CD4-positive, alpha-beta T cell treated with Interleukin-1 beta for 1 hour (primary cell): ENCODE results near the gene CHMP6.

Experiments
- DNase-seq, 2 donors: peaks; one replicate each; pipeline ENCODE4 v3.0.0-alpha.2; 2020 to 2022

Gene CHMP6

DNA sequence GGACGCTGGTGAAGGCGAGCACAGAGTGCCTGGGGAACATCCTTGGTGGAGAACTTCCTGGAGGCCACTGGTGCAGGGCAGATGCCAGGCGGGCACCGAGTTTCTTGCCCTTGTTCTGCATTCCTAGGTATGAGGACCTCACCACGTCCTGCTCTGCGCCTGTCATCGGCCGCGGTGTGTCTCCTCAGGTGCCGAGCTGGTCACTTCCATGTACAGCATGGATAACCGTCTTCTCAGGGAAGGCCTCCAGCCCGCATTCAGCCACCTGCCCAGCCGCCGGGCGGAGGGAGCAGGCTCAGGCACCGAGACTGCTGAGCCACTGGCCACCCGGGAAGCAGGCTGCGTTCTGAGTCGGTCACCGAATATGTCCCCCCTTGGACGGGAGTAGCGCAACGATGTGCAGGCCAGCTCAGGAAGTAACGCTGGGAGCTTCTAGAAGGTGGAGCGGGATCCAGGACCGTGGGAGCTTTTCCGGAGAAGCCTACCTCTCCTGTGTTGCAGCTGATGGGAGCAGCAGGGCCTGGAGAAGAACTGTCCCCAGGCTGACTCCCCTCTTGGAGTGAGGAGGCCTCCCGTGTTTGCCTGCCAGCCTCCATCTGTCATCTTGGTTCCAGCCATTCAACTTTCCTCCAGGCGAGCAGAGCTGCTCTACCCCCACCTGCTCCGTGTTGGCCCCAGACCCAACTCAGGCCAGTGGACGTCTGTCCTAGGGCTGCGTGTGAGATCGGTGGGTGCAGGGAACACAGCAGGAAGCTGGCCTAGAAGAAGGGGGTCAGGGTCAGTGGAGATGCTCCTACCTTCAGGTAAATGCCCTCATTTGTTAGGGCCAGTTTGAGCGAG is 41.2 kb downstream of the CHMP6 start:
- no peak for DNase-seq

DNA sequence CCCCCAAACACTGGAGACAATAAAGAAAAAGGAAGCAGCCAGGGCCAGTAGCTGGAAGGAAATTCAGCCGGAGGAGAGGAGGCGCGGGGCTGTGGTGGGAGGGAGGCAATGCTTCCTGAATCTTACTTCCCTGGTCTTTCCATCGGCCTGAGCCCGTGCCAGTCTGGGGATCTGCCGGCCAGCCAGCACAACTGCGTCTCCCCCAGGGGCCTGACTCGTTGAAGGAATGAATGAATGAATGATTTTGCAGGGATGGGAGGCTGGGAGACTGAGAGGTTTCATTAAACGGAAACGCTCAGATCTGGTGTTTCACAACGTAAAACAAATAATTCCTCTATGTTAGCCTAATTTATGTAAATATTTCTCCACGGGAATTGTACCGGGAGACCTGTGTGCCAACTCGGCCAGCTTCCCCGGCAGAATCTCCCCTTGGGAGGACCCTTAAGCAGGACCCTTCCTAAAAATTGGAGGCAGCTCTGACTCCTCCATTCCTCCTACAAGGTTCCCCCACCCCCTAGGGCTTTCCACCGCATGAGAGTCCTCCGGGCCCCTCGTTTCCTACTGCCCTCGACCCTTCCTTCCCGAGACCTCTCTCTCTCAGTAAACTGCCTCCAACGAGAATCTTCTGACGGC is 42.0 kb downstream of the CHMP6 start:
- DNase-seq, result no peak

DNA sequence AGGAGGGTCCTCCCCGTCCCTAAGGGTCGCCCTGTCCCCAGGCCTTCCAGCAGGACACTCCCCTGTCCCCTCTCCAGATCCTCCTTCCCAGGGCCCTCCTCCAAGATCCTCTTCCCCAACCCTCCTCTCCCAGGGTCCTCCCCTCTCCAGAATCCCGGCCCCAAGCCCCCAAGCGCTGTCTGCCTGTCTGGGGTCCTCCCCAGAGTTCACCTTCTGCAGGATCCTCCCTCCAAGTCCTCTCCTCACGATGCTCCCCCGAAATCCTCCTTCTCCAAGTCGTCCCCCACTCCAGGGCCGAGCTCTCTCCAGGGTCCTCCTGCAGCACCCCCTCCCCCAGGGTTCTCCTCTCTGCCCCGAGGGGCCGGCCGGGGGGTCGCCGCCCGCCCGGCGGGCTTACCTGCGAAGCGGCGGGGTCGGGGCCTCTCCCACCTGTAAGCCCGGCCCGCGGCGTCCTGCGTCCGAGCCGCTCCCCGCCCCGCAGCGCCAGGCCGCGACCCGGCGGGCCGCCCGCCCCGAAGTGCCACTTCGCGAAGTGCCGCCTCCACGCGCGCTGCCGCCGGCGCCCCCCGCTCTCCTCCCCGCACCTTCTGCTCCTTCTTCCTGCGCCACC is 42.6 kb downstream of the CHMP6 start:
- DNase-seq, result no peak

DNA sequence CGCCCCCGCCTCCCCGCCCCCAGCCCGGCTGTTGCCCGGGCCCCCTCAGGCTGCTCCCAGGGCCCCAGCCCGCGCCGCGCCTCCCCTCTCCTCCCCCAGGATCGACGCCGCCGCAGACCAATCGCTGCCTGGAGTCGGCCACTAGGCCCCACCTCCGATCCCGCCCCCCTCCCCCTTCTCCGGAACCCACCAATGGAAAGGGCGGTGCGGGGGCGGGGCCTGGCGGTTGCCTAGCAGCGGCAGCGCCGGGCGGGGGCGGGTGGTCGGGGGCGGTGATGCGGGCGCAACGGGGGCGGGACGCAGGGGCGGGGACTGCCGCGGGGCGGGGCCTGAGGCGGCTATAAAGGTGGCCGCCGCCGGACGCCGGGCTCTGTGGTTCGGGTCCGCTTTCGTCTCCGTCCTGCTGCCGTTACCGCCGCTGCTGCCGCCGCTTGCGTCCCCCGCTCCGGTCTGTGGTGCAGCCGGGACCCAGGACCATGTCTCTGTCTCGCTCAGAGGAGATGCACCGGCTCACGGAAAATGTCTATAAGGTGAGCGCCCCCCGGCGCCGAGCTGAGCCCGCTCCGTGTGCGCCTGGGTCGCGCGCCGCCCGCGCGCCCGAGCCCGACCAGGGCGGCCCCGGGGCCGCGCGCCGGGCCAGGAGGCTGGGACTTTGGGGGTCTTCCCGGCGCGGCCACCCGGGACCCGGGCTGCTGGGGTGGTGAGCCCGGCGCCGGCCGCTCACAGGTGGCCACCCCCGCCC is 43.3 kb downstream of the CHMP6 start, which contains the start of gene BAIAP2:
Gene BAIAP2 (plus strand): TSS at position 373 of the 742 bp plus-strand sequence. CDS start 104 bp downstream, at position 477.
- DNase-seq, result peak; percentile 95 to 96

DNA sequence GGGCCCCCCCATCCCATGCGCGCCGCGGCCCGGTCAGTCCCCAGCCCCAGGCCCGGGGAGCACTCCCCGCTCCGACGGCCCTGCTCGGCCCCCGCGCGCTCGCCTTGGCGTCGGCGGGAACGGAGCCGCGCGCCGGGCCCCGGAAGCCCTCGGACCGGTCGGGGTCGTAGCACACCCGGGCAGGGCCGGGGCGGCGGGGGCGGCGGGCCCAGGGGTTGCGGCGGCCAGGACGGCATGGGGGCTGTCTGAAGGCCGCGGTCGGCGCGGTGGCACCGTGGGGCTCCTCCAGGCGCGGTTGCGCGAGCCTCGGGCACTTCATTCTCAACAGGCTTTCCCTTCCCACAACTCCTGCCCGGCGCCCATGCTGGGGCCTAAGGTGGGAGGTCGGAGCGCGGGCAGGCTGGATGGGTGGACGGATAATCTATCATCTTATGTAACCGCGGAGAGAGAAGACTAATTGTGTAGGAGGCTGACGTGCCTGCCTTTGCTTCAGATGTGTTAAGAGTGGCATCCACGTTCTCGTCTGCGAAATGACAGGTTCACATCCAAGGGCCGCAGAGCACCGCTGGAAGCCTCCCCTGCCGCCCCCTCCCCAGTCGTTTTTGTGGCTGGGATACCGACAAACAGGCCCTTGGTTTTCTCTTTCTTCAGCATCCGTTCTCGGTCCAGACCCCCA is 44.0 kb downstream of the CHMP6 start:
- no peak for DNase-seq

DNA sequence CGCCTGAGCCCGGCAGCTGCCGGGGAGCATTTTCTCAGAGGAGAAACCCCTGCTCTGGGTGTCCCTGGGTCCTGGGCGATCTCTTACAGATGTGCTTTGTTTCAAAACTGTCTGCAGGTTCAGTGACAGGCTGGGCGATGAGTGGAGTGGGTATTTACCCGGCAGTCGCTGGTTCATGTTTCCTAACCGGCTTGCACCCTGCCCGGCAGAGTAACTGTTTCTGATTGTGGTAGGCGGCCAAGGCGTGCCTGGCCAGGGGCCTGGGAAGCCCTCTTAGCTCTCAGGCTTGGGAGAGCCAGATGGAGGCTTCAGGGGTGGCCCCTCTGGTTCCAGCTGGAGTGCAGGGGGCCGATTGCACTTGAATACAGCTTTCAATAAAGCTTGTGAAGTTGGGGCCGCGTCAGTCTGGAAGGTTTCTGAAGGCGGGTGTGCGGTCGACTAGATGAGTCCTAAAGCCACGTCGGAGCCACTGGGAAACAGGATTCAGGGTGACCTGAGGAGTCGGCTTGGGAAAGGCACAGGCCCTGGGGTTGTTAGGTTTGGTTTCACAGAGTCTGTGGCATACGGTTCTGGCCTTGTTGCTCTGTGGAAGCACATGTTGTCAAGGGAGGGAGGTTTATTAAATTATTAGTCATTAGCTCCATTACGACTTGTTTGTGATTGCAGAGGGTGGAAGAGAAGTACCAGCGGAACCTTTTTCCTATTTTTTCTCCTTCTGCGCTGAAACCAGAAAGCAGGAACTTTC is 44.7 kb downstream of the CHMP6 start:
- no peak for DNase-seq

DNA sequence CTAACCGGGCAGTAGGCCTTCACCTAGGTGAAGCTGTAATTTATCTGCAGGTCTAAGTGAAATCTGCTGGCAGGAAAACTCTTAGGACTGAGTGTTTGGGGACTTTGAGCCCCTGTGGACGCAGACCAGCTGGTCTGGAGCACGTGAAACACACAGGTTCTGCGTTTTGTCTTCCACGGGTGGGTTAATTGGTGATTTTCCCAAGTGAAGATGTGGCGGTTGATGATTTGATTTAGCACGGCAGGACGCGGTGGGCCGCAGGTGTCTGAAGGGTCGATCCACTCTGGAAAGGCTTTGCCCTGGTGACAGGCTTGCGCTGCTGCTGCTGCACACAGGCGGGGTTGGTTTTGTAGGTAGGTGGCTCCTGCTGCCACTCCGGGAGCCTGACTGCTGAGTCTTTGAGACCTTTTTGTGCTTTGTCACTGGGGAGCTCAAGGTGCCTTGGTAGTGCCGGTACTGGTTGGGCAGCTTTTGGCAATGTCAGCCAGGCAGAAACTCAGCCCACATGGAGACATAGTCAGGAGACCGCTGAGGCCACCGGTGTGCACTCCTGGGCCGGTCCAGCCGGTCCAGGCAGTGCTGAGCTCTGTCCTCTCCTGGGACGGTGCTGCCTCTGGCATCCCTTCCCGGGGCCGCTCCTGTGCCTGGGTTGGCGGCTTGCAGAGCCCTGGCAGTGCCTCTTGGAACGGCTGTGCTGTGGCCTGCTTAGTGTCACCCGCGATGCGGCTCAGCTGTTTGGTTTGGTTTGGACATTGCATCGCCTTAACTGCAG is 45.6 kb downstream of the CHMP6 start:
- no peak for DNase-seq

DNA sequence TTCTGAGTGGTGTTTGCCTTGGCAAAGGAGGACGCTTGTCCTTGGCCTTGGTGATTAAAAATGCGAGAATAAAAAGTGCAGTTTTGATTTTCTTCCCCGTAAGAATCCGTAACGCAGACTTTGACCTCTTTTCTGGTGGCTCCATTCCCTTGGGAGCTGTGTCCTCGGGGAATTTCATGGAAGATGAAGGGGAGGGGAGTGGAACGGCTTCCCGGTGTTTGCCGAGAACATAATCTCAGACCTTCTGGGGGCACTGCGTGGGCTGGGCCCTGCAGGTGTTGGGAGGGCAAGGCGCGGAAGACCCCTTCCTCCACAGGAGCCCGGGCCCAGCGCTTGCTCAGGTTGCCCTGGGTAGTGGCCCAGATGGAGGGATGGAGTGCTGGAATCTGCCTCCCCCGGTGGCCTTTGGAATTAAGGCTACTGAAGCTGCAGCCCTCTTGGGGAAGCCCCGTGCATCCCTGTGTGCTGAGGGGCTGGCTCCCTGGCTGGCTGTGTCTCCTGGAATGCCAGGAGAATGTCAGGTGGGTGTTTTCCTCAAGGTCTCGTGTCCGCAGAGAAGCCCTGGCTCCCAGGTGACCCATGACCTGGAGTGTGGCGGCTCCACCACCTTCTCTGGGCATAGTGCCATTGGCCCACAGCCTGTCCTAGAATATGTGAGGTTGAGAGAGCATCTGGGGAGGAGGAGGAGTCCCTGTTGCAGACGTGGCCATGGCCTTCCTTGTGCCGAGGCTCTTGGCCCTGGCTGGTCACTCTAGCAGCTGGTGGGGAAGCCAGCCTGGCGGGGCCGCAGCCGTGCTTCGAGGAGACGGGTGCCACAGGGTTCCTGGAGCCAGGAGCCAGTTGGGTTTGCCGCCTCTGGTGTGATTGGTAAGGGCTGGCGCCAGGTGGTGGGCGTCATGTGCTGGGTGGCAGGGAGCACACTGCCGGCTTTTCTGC is 46.4 kb downstream of the CHMP6 start:
- no peak for DNase-seq

DNA sequence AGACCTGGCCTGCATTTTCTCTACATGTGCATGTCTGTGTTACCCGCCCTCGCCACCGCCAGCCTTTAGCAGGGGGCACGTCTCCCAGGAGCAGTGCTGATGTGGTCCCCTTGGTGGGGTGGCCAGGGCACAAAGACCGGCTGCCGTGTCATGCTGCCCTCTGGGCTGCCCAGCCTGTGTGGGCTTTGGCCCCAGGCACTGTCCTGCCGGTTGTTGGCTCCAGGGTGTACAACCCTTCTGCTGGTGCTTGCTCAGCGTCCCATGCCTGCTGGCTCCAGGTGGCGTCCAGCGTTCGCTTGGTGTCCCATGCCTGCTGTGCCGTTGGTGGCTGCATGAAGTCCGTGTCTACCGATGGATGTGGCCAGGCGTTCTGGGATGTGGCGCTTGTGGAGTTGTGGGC is 47.5 kb downstream of the CHMP6 start:
- no peak for DNase-seq

DNA sequence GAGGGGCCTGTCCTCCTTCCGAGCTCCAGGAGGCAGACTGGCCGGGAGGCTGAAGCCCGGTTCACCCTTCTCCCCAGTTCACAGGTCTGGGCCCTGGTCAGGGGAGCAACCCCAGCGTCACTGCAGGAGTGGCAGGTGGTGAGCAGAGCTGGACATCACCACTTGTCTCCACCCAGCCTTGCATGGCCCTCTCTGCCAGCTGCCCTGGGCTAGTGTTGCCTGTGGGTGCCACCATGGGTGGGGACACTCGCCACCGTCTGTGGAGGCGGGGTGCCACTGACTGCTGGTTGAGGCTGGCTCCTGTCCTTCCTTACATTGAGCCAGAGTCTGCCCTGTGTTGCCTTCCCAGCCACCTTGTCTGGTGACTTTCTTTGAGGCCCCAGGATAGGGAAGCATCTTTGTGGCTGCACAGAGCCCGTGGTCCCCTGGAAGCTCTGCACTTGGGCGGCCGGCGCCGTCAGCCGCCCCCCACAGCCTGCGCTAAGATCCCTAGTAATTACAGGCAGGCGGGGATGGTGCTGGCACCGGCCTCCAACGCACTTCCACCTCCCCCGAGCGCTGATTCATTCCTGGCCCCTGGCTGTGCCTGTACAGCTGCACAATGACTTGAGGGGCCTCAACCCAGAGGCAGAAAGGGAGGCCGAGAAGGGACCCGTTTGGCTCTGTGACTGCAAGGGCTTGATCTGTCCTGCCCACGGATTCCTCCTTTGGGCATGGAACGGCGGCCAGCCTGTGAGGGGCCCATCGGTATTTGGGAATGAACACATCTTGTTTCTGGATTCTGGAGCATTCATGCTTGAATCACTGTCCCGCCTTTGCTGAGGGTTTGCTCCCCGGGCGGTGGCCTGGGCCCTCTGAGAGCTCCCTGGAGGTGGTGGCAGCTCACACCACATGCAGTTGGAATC is 48.5 kb downstream of the CHMP6 start:
- DNase-seq, result no peak

DNA sequence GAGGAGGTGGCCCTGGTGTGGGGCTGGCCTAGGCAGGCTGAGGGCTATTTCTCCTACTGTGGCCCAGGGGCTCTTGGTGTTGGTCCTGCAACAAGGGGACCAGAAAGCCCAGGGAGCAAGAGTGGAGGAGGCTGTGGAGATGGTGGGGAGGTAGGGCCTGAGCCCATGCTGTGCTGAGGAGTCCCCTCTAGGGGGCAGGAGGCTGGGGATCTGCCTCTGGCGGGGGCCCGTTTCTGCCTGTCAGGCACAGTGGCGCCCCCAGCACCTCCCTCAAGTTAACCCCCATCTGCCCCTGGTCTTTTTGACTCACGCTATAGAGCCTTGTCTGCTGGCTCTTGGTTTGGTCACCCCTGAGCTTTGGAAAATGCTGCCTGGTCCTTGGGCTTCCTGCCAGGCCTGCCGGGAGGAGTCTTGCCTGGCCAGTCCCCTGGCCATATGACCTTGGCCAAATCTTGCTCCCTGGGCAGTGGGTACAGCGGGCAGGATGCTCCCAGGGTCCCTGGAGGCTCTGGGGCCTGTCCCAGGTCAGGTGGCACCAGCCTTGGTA is 49.2 kb downstream of the CHMP6 start:
- no peak for DNase-seq

DNA sequence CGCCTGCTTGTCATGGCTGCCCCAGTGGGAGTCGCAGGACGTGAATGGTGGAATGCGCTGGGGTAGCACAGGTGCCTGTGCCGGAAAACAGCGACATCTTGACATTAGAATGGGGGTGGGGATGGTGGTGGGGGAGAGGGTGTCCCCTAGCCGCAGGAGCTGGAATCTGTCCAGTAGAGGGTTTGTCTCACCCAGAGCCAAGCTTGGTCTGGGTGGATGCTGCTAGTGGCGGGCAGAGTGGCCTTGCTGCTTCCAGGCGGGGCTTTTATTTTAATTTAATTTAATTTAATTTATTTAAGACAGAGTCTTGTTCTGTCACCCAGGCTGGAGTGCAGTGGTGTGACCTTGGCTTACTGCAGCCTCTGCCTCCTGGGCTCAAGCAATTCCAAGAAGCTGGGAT is 51.0 kb downstream of the CHMP6 start:
- DNase-seq, result no peak

DNA sequence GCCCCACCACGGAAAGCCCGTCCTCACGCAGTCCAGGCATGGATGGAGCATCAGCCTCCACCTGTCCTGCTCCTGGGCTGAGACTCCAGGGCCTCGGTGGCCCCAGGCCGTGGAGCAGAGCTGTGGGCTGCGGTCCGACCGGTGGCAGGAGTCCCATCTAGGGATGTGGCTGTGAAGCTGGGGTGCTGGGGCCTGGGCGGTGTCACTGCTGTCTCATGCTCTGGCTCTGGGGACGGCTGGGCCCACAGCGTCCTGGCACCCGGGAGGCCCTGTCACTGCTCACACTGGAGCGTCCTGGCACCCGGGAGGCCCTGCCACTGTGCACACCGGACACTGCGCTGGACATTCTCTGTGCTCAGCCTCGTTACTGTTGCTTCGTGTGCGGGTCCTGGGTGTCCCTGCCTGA is 51.7 kb downstream of the CHMP6 start:
- no peak for DNase-seq

DNA sequence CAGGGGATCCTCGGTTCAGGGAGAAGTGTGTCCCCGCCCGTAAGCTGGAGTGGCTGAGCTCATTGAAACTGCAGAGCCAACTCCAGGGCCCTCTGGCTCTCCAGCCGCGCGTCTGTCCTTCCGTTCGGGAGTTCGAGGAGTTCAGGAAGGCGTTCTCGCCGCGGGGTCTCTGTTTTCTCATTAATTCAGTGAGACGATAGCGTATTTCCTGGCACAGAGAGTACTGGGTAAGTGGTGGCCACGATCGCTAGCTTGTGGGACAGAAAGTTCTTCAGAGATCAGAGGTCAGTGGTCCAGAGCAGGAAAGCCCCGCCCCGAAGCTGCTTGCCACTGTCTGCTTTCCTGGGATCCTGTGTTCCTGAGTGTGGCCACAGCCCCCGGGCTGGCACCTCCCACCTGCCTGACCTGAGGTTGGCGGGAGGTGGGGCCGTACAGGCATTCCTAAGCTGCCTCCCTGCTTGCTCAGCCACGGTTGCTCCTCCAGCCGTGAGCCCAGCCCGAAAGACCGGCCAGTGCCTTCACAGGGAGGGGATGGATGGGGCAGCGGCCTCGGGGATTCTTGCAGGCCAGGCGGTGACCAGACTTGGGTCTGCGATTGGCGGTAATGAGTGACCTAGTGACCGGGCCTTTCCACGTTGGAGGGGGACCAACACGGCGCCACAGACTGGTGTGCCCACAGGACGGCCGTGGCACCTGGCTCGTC is 52.2 kb downstream of the CHMP6 start:
- DNase-seq, result no peak

DNA sequence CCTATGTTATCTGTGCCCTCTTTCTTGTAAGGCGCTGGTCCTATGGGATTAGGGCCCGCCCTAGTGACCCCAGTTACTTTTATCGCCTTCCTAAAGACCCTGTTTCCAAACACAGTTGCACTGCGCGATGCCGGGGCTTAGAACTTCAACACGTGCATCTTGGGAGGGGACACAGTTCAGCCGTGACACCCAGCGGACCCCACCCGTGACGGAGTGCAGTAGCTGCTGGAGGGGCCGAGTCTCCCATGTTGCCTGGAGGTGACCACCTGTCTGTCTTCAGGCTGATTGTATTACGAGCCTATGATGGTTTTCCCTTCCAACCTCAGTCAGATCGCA is 52.8 kb downstream of the CHMP6 start:
- no peak for DNase-seq

DNA sequence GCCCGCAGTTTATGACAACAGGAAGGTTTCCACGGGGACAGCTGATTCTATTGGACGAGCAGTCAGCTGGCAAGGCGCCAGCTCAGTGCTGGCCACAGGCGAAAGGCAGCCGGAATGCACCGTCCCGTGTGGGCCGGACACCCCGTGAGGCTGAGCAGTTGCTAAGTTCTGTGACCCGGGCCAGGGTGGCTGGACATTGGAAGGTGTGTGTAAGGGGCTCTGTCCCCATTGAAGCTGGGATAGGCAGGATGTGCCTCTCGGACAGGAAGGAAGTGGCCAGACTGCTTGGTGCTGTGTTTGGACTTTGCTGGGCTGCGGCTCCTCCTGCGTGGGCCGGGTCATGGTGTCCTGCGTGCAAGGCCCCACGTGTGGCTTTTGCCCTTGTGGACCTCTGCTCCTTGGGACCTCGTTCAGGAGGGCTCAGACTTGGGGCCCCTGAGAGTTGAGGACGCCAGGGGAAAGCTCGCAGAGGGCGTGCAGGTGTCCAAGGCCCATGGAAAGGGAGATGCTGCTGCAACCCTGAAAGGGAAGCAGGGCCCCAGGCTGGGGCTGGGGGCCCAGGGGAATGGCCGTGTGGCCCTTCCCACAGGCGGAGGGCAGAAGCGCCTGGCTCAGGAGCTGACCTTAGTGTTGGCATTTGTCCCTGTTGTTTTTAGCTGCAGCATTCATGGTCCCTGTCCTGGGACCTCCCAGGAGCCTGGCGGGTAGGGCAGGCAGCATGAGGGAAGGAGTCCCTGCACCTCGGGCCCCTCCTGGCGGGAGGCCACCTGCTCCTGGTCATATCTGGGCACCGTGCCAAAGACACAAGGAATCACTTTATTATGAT is 53.3 kb downstream of the CHMP6 start:
- no peak for DNase-seq

DNA sequence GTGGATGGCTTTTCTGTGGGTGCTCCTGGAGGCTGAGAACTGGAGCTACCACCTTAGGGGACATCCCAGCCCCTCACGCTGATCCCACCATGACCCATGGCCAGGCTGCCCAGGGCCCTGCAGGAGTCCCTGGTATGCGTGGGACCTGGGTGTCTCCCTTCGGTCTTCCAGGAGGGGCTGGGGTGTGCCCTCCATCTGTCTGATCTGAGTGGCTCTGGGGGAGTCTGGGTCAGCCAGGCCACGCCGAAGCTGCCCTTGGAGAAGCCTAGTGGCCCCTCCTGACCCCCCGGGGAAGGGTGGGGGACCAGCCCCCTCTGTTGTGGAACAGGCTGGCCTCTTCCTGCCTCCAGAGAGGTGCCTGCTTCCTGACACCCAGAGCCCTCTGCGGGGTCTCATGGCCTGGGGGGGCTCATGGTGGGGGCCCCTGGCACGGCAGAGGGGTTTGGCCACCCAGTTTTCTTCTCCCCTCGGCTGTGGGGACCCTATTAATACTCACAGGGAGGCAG is 54.0 kb downstream of the CHMP6 start:
- no peak for DNase-seq
